ENCODE measurements around the gene PODXL.

DNA sequence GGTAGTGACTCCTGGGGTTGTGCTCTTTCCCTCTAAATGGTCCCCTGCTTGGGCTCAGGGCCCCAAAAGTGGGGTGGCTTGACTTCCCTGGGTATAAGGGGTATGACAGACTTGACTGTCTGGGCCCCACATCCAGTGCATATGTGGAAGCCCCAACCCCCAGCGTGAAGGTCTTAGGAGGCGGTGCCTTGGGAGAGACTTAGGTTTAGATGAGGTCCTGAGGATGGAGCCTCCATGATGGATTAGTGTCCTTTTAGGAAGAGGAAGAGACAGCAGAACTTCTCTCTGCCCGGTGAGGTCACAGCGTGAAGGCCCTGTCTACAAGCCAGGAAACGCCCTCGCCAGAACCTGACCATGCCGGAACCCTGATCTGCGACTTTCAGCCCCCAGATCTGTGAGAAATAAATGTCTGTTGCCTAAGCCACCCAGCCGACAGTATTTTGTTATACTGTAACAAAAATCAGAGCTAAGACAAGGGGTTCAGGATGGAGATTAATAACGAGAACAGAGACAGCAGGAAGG lies 23.8 kb downstream of the PODXL start:
- TF ChIP-seq EZH2 (IDR thresholded peaks at IDR 0.05) (no peak), EGR1 (IDR thresholded peaks at IDR 0.05; ENCODE audit: low read depth) (no peak), POLR2A (IDR thresholded peaks at IDR 0.05; ENCODE audit: borderline replicate concordance, extremely low read depth, insufficient read depth, insufficient read length) (no peak)

All from HCT116 (cell line).